Renal pelvis (tissue), 12 donors: ENCODE data around the gene NPC1L1. TPM values are rescaled to one million over a fixed set of nuclear protein-coding genes. Genes with fewer than 3 reads are reported as not detected.
A peak's percentile ranks its signal among the peaks of the same experiment; 100 is the strongest.

Experiments used
- DNase-seq: peaks from one replicate; pipeline ENCODE4 v3.0.0-alpha.2; 2013
- long read RNA-seq, 16 experiments: transcript quantifications; one replicate each; lab custom pipeline, GENCODE V29; 2026
- polyA plus RNA-seq, 3 donors: library from polyadenylated mRNA; unstranded; fragments of 120-200 nt; gene quantifications; one replicate each; pipeline ENCODE4 v1.2.1, GENCODE V29; 2013; ENCODE audit not compliant: insufficient read length in 3 of 3

NPC1L1 gene, protein sequence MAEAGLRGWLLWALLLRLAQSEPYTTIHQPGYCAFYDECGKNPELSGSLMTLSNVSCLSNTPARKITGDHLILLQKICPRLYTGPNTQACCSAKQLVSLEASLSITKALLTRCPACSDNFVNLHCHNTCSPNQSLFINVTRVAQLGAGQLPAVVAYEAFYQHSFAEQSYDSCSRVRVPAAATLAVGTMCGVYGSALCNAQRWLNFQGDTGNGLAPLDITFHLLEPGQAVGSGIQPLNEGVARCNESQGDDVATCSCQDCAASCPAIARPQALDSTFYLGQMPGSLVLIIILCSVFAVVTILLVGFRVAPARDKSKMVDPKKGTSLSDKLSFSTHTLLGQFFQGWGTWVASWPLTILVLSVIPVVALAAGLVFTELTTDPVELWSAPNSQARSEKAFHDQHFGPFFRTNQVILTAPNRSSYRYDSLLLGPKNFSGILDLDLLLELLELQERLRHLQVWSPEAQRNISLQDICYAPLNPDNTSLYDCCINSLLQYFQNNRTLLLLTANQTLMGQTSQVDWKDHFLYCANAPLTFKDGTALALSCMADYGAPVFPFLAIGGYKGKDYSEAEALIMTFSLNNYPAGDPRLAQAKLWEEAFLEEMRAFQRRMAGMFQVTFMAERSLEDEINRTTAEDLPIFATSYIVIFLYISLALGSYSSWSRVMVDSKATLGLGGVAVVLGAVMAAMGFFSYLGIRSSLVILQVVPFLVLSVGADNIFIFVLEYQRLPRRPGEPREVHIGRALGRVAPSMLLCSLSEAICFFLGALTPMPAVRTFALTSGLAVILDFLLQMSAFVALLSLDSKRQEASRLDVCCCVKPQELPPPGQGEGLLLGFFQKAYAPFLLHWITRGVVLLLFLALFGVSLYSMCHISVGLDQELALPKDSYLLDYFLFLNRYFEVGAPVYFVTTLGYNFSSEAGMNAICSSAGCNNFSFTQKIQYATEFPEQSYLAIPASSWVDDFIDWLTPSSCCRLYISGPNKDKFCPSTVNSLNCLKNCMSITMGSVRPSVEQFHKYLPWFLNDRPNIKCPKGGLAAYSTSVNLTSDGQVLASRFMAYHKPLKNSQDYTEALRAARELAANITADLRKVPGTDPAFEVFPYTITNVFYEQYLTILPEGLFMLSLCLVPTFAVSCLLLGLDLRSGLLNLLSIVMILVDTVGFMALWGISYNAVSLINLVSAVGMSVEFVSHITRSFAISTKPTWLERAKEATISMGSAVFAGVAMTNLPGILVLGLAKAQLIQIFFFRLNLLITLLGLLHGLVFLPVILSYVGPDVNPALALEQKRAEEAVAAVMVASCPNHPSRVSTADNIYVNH (N-terminal part only)
- 1 to 10 TPM; 4.0 to 4.3 (median 4.2) TPM for polyA plus RNA-seq
- long read RNA-seq, donor 1 = 0 reads
- long read RNA-seq, donor 2, full-length matches to known transcripts = 1 of 1 reads
- long read RNA-seq, donor 2, partial matches to known transcripts = 0 of 1 reads
- long read RNA-seq, donor 2, other reads (novel, unspliced or antisense) = 0 of 1 reads
- long read RNA-seq, donor 3 = 0 reads
- long read RNA-seq, donor 4 = 0 reads
- long read RNA-seq, donor 5 = 0 reads
- long read RNA-seq, donor 6 = 0 reads
- long read RNA-seq, donor 7 = 0 reads
- long read RNA-seq, donor 8, partial matches to known transcripts = 5 of 5 reads
- long read RNA-seq, donor 8, other reads (novel, unspliced or antisense) = 0 of 5 reads
- long read RNA-seq, donor 9 = 0 reads
- long read RNA-seq, donor 10 = 0 reads
- long read RNA-seq, donor 11 = 0 reads
- long read RNA-seq, donor 12 = 0 reads
- long read RNA-seq, donor 13 = 0 reads
- long read RNA-seq, donor 14 = 0 reads
- long read RNA-seq, donor 15, full-length matches to known transcripts = 2 of 2 reads
- long read RNA-seq, donor 15, partial matches to known transcripts = 0 of 2 reads
- long read RNA-seq, donor 15, other reads (novel, unspliced or antisense) = 0 of 2 reads
- long read RNA-seq, donor 16 = 0 reads

DNA sequence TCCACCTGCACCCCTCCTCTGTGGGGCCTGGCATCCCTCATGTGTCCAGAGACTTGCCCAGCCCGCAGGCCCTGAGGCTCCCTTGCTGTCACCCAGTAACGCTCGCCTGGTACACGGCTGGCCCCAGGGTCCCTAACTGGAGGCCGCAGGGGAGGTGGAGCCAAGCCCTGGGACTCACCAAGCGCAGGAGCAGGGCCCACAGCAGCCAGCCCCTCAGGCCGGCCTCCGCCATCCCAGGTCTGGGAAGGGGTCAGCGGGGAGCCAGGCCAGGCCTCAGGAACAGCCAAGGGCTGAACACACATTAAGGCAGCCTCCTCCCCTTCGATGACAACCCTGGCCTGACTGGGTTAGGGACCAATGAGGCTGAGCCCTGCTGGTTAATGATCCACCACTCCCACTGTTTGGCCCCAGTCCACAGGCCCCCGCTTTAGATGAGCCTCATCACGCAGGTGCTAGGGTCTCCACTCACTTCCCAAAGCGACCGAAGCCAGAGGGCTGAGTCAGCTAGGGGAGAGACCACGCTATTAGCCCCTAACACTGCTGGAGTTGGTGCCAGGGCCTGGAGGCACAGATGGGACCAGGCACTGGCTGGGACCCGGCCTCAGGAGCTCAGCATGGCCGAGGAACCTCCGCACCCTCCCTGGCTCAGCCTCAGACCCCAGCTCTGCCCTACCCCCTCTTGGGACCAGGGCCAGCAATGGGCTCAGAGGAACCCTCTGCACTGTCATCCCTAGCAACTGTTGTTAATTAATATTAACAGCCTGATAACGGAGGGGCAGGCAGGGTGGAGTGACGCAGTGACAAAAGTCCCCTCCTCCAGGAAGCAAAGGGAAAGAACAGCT is at the start of gene NPC1L1:
NPC1L1 (minus strand) TSS at position 303 of the 842 bp plus-strand sequence; CDS start at position 232, 71 bp downstream.
- DNase-seq = no peak

DNA sequence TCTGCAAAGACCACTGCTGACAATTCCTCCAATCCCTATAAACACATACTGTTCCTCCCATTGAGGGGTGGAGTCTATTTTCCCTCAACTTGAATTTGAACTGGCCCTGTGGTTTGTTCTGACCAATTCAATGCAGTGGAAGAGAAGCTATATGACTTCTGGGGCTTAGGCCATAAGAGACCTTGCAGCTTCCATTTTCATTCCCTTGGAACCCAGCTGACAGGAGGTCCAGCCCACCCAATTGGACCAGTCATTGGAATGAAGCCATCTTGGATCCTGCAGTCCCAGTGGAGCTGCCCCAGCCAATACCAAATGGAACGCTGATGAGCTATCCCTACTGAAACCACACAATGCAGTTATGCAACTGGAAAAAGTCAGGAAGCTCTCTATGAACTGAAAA is 49.8 kb upstream of the NPC1L1 start:
- DNase-seq = no peak

DNA sequence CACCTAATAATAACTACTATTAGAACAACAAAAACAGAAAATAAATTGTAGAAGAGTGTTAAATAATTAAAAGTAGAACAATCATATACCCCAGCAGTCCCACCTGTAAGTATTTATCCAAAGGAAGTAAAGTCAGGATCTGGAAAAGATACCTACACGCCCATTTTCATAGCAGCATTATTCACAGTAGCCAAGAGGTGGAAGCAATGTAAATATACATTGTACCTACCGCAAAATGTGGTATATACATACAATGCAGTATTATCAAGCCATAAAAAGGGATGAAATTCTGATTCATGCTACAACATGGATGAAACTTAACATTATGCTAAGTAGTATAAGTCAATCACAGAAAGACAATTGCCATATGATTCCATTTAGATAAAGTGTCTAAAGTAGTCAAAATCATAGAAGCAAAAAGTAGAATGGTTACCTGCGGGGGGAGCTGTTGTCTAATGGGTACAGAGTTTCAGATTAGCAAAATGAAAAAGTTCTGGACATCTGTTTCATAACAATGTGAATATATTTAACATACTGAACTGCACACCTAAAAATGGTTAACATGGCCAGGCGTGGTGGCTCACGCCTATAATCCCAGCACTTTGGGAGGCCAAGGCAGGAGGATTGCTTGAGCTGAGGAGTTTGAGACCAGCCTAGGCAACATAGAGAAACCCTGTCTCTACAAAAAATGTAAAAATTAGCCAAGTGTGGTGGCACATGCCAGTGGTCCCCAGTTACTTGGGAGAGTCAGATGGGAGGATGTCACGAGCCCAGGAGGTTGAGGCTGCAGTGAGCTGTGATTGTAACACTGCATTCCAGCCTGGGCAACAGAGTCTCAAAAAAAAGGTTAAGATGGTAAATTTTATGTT is 46.9 kb upstream of the NPC1L1 start:
- DNase-seq = no peak

DNA sequence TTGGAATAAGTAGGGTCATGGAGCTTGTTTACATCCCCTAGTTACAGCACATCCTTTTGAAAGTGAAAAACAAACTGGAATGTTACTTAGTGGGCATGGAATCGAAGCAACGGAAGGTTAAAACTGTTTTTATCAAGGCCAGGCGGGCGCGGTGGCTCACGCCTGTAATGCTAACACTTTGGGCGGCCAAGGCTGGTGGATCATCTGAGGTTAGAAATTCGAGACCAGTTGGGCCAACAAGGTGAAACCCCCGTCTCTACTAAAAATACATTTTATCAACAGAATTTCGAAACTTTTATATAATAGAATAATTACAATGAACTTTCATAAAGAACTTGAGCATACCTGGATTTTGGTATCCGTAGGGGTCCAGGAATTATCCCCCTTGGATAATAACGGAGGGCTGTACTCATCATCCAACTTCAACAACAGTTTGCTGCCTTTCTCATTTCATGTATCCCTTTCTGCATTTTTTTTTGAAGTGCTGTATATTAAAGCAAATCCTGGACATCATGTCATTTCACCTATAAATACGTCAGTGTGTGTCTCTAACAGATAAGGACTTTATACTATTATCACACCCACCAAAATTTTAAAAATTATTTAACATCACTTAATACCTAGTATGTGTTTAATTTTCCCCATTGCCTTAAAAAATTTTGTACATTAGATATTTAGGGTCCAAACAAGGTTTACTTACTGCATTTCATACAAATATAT is 42.2 kb upstream of the NPC1L1 start:
- DNase-seq = no peak

DNA sequence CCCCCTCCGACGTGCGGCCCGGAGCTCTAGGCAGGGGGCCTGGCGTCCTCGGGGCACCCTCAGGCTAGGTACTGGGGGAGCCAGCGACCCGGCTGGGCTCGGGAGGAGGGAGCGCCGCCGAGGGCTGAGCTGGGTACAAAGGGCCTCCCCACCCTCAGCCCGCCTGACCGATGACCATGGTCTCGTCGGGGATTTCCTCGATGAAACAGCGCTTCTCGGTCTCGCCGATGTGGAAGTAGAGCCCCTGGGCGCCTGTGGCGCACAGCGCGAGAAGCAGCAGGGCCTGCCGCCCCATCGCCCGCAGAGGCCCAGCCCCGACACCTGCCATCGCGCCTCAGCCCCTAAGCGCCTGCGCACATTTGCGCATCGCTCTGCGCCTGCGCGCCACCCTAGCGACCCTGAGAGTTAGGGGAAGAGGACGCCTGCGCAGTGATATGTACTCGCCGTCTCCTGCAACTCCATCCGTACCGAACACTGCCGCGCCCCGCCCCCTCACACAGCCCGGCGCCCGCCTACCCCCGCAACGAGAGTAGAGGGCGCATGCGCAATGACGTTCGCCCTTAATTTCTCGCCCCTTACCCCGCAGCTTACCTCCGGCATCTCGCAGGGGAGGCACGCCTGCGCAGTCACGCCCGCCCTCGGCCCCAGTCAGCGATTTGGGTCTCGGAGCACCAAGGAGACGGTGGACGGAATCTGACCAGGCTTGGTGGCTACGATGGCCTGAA is 40.9 kb upstream of the NPC1L1 start, which contains the start of gene TMED4:
TMED4 (minus strand) TSS at position 353 of the 725 bp plus-strand sequence; CDS start at position 328, 25 bp downstream.
- peak; percentile 99 for DNase-seq

DNA sequence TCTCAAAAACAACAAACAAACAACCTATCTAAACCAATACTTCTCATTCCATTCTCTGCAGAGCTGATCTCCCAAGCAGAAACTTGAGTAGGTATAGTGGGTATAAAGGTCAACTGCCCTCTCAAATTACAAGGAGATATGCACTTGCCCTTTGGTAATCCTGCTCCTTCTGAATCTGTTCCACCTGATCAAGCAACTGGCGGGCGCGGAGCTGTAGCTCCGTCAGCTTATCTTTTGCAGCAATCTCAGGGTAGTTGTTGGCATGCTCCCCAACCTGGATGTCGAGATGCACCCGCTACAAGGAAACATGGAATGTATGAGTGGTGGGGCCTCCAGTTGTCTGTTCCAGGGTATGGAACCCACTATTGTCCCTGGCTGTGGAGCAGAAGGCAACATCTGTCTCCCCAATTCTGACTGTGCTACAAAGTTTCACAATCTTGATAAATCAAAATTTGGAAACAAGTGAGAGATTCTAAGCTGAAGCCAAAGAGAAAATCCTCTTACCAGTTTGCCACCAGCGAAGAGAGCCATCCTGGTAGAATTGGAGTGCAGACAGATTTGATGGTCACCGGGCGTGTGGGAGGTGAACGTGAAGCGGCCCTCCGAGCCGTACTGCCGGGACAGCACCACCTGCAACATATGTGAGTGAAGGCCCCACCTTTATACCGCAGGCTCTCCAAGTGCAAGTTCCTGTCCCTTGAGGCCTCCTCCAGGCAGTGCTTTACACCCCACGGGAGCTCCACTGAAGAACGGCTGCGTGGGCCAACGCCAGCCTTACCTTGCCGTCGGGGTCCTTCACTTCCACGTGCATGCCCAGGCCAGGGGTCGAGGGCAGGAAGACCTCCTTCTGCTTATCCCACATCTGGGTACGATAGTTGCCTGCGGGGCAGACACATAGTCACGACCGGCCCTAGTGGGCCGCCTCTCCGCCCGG is 40.1 kb upstream of the NPC1L1 start:
- no peak for DNase-seq

DNA sequence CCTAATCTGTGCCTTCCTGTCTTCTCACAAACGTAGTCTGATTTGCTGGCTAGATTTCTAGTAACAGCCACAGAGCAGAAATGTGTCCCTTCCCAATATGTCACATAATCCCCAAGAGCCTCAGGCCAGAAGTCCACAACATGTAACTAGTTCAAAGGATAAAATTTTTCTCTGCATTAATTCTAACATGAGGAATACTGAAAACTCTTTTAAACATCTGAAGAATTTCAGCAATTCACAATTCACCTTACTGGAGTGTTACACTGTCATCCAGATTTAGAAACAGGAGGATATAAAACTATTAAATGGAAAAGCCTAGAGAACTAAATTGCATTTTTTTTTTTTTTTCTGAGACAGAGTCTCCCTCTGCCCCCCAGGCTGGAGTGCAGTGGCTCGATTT is 35.1 kb upstream of the NPC1L1 start:
- no peak for DNase-seq

DNA sequence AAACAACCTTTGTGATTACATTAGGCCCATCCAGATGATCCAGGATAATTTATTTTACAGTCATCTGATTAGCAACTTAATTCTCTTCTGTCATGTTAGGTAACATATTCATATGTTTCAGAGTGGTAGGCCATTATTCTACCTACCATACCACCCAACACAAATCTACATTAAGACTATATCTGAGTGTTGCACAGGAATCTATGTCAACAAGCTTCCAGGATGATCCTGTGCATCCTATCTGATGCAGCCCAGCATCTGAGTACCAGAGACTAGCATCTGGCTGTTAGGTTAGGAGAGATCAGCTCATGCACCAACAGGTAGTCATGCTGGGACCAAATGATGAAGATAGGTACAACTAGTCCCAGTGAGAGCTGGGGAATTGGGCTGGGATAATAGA is 33.9 kb upstream of the NPC1L1 start:
- DNase-seq = no peak

DNA sequence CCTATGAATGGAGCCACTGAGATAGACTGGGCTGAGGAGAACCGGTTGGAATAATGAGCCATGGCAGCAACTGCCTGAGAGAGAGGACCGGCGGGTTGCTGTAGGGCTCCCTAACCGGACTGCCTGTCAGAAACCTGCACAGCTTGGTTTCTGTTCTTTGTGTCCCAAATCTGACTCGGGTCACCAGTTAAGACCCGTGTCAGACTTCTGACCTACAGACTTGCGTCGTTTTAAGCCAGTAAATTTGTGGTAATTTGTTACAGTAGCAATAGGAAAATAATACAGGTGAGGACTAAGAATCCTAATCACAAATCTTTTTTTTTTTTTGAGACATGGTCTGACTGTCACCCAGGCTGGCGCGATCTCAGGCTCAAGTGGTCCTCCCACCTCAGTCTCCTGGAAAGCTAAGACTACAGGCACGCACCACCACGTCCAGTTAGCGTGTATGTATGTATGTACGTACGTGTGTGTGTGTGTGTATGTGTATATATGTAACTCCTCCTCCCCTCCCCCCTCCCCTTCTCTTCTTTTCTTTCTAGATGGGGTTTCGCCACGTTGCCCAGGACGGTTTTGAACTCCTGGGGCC is 33.2 kb upstream of the NPC1L1 start:
- no peak for DNase-seq

DNA sequence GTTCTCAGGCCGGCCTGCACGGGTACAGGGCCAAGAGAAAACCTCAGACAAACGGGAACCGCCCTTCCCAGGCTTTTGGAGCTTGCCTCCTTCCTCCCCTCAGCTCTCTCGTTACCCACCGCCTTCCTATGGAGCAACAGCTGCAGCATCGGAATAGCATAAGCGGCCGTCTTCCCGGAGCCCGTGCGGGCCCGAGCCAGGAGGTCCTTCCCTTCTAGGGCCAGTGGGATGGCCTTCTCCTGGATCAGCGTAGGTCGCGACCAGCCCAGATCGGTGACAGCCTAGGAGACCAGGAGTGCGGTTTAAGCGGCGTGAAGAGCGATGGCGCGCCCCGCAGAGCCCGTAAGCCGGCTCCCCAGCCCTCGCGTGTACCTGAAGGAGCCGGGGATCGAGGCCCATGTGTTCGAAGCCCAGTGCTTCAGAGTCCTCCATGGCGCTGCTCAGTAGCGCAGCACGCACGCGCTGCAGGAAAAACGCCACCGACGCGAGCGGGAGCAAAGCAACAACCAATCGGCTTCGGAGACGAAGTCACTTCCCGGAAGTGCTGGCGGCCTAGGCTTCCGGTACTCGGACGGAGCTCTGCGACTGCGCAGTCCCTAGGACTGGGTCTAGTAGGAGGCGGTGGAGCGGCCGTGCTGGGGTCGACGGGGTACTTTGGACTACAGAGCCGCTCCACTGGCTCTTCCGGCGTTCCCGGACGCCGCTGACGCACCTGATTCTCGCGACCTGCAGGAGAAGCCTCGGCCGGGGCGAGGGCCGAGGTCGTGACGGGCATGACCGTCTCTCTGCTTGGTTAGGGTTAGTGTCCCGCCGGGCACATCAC is 32.5 kb upstream of the NPC1L1 start, which contains the start of gene DDX56:
DDX56 (minus strand) TSS at position 445 of the 823 bp plus-strand sequence; CDS start at position 432, 13 bp downstream.
- DNase-seq = peak; percentile 94

DNA sequence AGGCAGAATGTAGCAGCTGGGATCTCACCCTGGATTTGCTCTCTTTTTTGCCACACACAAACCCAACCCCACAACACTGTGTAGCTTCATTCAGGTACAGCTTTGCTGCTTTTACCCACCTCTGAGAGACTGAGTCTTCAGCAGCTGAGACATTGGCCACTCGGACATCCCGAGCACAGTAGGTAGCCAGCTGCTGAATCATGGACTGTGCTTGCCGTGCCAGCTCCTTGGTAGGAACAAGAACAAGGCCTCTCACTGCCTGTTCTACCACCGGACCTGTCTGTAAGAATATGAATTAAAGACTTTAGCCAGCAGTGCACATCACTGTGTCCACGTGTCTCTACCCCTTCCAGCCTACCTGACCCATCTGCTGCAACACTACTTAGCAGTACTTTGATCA is 31.6 kb upstream of the NPC1L1 start:
- no peak for DNase-seq

DNA sequence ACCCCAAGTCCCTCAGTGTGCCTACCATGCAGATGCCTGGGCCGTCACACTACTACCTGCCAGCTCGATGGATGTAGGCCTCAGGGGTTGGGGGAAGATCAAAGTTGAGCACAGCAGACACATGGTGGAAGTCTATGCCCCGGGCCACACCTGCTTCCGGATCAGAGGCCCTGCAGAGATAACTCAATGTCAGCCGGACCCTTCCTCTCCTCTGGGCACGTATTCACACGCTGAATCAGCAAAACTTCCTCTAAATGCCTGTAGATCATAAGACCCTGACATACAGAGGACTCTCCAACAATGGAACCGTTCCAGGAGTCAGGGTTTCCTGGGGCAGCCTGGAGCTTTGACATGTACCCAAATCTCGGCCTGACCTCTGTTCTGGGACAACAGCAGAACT is 28.8 kb upstream of the NPC1L1 start:
- DNase-seq = no peak

DNA sequence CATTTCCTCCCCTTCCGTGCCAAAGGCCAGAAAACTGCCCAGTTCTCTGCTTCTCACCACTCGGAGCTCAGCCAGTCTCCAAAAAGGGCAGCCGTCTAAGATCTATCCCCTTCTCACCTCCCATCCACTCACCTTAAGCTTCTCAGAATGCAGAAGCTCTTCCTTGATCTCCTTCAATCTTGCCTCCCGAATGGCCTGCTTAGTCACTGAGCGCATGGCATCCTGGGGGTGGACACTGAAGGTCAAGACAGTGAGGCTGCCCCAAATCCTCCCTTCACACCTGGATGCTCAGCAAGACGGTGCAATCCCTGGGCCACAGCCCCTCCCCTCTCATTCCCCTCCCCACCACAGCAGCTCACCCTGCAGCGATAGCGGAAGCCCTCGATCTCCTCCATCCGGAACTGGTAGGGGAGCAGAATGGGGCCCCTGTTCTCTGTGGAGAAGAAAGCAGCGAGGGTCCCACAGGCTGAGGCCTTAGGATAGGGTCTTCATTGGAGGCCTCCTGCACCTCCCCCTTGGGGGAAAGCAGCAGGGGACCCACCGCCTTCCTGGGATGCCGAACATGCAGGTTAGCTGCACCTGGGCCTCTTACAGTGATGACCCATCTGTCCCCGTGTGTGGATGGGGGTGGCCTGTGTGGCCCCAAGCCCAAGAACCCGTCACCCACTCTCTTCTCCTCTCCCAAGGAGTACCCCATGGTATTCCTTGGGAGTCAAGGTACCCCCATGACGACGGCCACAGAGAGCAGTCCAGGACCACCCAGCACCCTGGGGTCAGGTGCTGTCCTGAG is 27.8 kb upstream of the NPC1L1 start:
- DNase-seq = no peak

DNA sequence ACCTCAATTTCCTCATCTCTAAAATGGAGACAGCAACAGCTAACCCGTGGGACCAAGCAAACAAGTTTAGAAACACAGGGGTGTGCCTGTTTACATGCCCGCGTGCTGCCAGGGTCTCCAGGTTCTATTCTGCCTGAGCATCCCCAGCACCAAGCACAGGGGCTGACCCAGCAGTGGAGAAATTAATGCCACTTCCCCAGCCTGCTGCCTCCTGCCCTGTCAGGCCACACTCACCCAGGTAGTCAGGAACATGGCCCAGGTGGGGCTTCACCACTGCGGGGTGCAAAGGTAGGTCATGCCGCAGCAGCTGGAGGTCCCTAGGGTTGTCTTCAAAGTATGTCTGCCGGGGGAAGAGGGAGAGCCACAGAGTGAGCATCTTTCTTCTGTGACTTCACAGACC is 26.8 kb upstream of the NPC1L1 start:
- DNase-seq = no peak
